Neural crest cell (in vitro differentiated cells): ENCODE results near the gene DYNC1H1. TPM values are rescaled to one million over a fixed set of nuclear protein-coding genes. Genes with fewer than 3 reads are reported as not detected.

Experiments
- DNase-seq: peaks from one replicate; pipeline ENCODE4 v3.0.0; 2021; ENCODE audit warnings: low read depth, mixed read lengths, low spot score
- H3K27ac Mint-ChIP-seq: one replicate; pipeline ENCODE4 v1.8.0; 2021; ENCODE audit warnings: mild to moderate bottlenecking, mixed read lengths; ENCODE audit not compliant: unreplicated experiment
- H3K27me3 Mint-ChIP-seq: 2 replicates; pipeline ENCODE4 v1.8.0; 2021; ENCODE audit warnings: low read depth, mild to moderate bottlenecking, mixed read lengths
- H3K36me3 Mint-ChIP-seq: 2 replicates; pipeline ENCODE4 v1.8.0; 2021; ENCODE audit warnings: low read depth, mild to moderate bottlenecking, mixed read lengths
- H3K4me1 Mint-ChIP-seq: 2 replicates; pipeline ENCODE4 v1.8.0; 2021; ENCODE audit warnings: mixed read lengths
- H3K4me3 Mint-ChIP-seq: one replicate; pipeline ENCODE4 v1.8.0; 2021; ENCODE audit warnings: mild to moderate bottlenecking, mixed read lengths
- H3K9me3 Mint-ChIP-seq: 2 replicates; pipeline ENCODE4 v1.8.0; 2021; ENCODE audit warnings: mixed read lengths
- CTCF ChIP-seq: fragments of 200-600 bp; sonication (generic); conservative IDR thresholded peaks from 2 replicates; pipeline ENCODE4 v1.5.0; 2021; ENCODE audit warnings: antibody characterized with exemption, mild to moderate bottlenecking
- total RNA-seq: library from RNA; stranded (reverse); gene quantifications from 2 replicates; pipeline ENCODE4 v1.2.1, GENCODE V29; 2021

Gene DYNC1H1
- total RNA-seq, 1 donor from 2014 or later = 528 TPM

DNA sequence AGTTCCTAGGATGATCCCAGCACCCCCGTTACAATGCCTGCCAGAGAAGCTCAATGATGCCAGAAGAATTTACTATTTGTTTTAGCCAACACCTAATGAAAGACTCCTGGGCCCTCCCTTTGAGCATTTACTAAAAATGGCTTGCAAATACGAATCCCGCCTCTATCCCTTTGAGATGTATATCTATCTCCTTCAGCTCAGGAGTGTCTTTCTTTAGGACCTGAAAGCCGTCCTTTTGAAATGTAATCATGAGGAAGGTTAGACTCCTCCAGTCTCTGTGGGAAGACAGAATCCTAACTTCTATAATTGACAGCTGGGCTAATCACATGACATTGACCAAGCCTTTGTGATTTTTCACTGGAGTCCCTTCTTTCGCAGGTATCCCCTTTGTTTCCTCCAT lies 19.2 kb upstream of the DYNC1H1 start:
- H3K4me1 Mint-ChIP-seq = peaks cover 20% of the 10 kb centered on the region
- TF ChIP-seq CTCF = no peak
- no peak for DNase-seq
- peak overlapping the region; percentile 56 for H3K4me3 Mint-ChIP-seq
- H3K36me3 Mint-ChIP-seq = no peaks in the 10 kb centered on the region
- H3K27me3 Mint-ChIP-seq = peaks cover 61% of the 10 kb centered on the region
- H3K9me3 Mint-ChIP-seq = no peaks in the 10 kb centered on the region
- H3K27ac Mint-ChIP-seq = no peak overlapping the region

DNA sequence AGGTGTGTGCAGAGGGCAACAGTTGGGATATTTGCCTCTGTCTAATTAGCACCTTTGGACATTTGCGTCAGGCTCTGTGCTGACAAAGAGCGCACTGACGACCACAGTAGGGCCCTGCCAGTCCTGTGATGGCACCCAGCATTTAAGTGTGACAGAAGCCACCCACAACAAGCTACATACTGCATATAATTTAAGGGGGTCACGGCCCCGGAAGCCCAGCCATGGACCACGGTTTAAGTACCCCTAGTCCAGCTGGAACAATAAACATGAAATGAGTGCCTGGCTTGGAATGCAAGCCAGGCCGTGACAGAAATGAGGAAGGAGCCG lies 16.8 kb upstream of the DYNC1H1 start:
- Mint-ChIP-seq H3K27ac (peak overlapping the region; percentile 99), H3K4me3 (peak overlapping the region; percentile 99), H3K27me3 (peaks cover 45% of the 10 kb centered on the region), H3K4me1 (peaks cover 20% of the 10 kb centered on the region), H3K9me3 (no peaks in the 10 kb centered on the region), H3K36me3 (no peaks in the 10 kb centered on the region)
- DNase-seq = no peak
- TF ChIP-seq CTCF = no peak

DNA sequence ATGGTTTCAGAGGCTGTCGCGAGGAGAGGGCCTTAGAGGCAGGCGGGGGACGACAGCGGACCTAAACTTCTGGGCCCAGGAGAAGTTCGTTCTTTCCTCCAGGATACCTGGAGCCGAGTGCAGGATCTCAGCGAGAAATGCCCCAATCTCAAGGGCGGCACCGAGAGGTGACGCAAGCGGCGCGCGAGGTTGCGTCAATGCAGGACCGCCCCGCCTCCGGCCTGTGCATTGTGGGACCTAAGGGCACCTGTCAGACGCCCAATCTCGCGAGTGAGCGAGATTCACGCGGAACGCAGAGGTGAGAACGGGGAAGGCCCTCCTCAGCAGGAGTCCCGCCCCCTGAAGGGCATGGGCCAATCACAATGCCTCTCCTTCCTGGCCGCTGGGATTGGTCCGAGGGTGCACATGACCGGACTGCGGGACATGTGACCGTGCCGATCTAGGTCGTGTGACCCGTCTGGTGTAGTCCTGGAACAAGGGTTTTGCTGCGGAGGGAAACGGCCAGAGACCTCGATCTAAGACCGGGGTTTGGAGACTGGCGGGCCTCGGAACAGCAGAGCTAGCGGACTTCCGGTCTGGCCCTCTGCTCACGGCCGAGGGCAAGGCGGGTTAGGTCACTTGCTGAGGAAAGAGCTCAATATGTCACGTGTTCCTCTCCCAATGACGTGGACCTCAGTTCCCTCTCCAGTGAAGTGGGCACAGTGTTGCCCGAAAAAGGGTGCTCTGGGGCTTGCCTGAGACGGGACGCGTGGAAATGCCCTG lies 16.3 kb upstream of the DYNC1H1 start:
- Mint-ChIP-seq H3K27ac (peak overlapping the region; percentile 99), H3K4me1 (peaks cover 20% of the 10 kb centered on the region), H3K36me3 (no peaks in the 10 kb centered on the region), H3K27me3 (peaks cover 41% of the 10 kb centered on the region), H3K4me3 (peak overlapping the region; percentile 99), H3K9me3 (no peaks in the 10 kb centered on the region)
- no peak for TF ChIP-seq CTCF
- peak; percentile 99 for DNase-seq

DNA sequence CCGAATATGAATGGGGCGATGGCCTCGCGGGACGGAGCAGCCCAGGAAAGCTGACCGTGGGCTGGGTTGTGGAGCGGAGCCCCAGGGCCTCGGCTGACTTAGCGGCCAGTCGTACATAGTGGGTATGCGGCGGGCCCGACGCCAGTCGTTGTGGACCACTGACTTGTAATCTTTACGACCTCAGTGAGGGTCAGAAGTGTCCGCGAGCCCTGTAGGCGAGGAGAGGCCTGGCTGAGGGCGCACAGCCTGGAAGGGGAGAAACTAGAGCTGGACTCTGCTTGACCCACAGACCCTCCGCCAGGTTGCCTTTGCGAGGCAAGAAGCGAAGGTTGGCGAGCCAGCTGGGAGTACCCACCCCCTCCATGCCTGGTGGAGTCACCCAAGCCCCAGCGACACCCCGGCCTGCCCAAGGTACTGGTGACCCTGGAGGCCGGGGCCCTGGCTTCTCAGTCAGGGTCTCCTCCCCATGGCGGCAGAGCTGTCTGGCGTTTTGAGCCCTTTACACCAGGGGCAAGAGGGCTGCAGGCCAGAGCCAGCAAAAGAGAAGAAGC lies 15.6 kb upstream of the DYNC1H1 start:
- Mint-ChIP-seq H3K4me3 (peak overlapping the region; percentile 99), H3K9me3 (no peaks in the 10 kb centered on the region), H3K4me1 (peaks cover 20% of the 10 kb centered on the region), H3K36me3 (no peaks in the 10 kb centered on the region), H3K27me3 (peaks cover 35% of the 10 kb centered on the region), H3K27ac (peak overlapping the region; percentile 99)
- TF ChIP-seq CTCF = no peak
- DNase-seq = no peak

DNA sequence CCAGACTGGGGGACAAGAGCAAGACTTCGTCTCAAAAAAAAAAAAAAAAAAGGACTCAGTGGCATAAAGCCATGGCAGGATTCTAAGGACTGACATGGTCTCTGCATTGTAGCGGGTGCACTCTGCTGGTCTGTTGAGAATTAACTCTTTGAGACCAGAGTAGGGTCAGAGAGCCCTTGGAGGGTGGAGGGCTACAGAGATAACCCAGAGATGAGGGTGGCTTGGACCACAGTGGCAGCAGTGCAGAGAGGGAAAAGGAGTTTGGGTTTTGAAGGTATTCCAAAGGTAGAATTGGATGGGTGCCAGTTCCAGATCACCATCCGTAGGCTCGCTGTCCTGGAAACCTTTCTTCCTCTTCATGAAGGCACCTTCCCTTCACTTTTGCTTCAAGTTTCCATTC lies 14.3 kb upstream of the DYNC1H1 start:
- Mint-ChIP-seq H3K27me3 (peaks cover 22% of the 10 kb centered on the region), H3K4me1 (peaks cover 20% of the 10 kb centered on the region), H3K27ac (no peak overlapping the region), H3K4me3 (peak overlapping the region; percentile 71), H3K36me3 (no peaks in the 10 kb centered on the region), H3K9me3 (no peaks in the 10 kb centered on the region)
- TF ChIP-seq CTCF = no peak
- DNase-seq = no peak
